NCI-H2227 treated with DMSO at 0.1 percent for 48 hours (cell line): ENCODE data around the gene NSFL1C.
"Not testable (repeated sequence)": the region's sequence is repeated elsewhere in the genome, so short reads cannot be mapped to it uniquely, and the experiment has no call there.

Experiments
- DNase-seq: peaks from one replicate; lab custom pipeline; 2025; lab: John Stamatoyannopoulos, UW

The NSFL1C gene

GRCh38 chr20:1423625-1424106 is 43.0 kb downstream of the NSFL1C start:
- DNase-seq = no peak

DNA sequence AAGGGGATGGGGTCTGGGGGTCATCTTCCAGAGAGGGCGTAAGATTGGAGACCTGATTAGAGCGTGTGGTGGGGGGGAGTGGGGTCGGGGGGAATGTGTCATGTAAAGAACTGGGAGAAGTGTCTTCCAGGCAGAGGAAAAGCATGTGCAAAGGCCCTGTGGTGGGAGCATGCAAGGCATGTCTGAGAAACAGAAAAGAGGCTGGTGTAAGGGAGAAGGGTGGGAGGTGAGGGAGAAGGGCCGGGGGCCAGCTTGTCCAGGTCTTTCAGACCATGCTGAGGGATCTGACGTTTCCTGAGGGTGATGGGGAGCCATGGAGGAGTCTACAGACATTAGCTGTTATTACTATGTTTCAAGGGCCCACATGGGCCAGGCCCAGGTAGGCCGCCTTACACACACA is 43.4 kb downstream of the NSFL1C start:
- no peak for DNase-seq

GRCh38 chr20:1422753-1423152 is 43.9 kb downstream of the NSFL1C start:
- DNase-seq = no peak

- no peak for DNase-seq
These were observed 46.6 kb downstream of the NSFL1C start for GRCh38 chr20:1420066-1420465.

DNA sequence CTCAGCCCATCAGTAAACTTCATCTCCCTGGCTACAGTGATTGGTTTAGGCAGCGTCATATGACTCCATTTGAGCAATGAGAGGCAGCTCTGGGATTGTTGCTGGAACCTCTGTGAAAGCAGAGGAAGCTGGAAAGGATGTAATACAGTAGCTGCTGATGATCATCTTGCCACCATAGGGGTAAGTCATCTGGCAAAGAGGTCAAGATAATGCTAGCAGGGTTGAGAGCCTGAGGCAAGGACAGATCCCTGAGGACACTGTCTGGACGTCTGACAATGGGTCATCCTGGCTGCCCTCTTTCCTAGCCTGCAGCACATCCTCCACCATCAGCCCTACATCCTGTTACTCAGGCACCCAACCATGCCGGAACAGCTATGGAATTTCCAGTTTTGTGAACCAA is 48.3 kb downstream of the NSFL1C start:
- DNase-seq = no peak

GRCh38 chr20:1417790-1418189 is 48.9 kb downstream of the NSFL1C start:
- no peak for DNase-seq

GRCh38 chr20:1417273-1417672 is 49.4 kb downstream of the NSFL1C start:
- DNase-seq = no peak

- DNase-seq = no peak
These were observed 50.8 kb downstream of the NSFL1C start for GRCh38 chr20:1415667-1416468.

GRCh38 chr20:1414982-1415381 is 51.7 kb downstream of the NSFL1C start:
- DNase-seq = no peak

DNA sequence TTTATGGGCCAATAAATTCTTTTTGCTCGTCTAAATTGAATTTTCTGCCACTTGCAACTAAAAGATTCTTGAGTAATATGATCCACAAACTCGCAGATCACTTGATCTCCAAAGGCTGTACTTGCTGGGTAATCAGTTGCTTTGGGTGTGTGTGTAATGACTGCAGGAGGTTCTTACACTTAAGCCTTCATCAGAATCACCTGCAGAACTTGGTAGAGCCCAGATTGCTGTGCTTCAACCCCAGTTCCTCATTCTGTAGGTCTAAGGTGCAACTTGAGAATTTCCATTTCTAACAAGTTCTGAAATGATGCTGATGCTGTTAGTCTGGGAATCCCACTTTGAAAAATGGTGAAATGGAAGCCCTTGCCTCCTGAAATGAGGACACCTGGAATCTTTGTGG is 60.8 kb downstream of the NSFL1C start:
- no peak for DNase-seq

GRCh38 chr20:1403624-1404023 is 63.0 kb downstream of the NSFL1C start:
- no peak for DNase-seq

DNA sequence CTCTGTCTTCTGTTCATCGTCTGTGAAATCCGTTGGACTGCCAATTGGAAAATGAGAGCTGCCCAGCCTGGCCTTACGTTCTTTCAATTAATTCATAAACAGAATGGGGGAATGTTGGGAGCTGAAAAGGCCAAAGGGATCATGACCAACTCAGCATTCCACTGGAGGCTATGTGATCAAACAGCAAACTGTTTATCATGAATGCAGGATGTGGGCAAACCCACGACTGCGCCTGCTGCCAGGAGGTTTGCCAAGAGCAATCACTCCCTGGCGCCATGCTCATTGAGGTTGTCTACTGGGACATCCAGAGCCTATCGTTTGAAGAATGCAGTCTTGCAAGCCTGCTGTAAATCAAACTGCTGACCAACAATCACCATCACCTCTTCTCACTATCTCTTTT is 64.5 kb downstream of the NSFL1C start:
- no peak for DNase-seq

DNA sequence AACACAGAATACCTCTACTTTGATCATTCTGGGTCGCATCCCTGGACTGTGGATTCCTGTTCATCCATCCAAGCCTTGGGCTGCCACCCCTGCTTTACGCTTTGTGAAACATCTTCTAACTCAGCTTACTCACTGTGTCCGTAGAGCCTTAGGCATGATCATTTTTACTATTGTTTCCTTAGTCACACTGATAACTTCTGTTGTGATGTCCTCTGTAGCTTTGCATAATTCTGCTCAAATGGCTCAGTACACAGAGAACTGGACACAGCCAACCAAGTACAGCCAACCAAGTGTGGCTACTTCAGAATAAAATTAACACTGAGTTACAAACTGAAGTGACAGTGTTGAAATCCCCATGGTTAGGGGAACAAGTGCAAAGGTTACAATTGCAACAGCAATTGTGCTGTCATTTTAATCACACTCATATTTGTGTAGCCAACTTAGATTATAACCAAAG is 65.2 kb downstream of the NSFL1C start:
- no peak for DNase-seq

DNA sequence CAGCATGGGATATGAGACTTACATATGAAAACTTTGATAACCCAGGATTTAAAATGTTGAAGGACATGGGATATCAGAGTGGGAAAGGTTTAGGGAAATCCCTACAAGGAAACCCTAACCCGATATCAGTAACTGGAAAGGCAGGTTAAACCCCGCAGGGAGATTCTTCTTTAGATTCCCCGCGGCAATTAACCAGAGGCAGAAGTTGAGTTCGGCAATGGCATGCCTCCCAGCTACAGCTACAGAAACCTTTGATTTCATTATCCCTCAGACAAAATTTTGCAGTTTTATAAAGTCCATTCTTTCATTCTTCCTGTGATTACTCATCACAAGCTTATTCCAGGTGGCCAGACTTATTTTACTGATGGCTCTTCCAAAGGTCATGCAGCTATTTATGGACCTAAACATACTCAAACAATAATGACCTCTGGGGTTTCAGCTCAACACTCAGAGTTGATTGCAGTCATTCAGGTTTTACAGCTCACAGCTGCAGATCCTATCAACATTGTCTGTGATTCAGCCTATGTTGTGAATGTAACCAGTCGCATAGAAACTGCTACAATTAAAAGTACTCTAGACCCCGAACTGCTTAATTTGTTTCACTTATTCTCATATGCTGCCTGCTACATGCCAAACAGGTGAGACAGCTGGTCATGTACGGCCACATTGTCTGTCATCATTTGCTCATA is 66.8 kb downstream of the NSFL1C start:
- DNase-seq = peak; percentile 11

DNA sequence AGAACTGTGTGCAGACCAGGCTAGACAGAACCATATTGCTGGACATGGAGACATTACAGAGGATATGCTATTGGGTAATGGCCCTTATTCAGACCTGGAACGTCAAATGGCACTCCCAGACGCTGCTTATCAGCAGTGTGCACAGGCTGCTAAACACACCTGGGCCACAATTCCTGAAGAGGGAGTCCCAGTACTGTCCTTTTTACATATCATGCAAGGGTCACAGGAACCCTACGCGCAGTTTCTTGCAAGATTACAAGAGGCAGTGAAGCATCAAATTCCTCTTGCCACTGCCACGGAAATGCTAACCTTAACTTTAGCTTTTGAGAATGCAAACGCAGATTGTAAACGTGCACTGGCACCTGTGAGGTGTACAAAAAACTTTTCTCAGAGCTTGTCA is 68.5 kb downstream of the NSFL1C start:
- not testable (repeated sequence) for DNase-seq

DNA sequence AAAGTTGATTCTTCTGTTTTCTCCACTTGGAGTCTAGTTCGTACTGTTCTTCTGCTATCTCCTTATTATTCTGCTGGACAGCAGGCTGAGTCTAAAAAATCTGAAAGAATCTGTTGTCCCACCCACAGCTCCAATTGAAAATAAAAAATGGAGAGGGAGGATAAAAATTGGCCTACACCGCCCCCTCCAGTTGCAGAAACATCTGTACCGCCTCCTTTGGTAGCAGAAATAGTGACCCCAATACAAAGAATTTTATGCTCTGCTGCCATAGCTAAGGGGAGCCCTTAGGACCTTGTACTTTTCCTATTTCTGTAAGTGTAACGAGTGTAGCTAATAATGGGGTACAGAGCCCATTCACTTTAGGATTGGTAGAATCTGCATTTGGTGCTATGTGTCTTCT is 68.9 kb downstream of the NSFL1C start:
- DNase-seq = no peak

GRCh38 chr20:1396702-1397101 is 69.9 kb downstream of the NSFL1C start:
- no peak for DNase-seq

GRCh38 chr20:1396264-1396663 is 70.4 kb downstream of the NSFL1C start:
- no peak for DNase-seq

GRCh38 chr20:1394686-1395085 is 72.0 kb downstream of the NSFL1C start:
- no peak for DNase-seq

DNA sequence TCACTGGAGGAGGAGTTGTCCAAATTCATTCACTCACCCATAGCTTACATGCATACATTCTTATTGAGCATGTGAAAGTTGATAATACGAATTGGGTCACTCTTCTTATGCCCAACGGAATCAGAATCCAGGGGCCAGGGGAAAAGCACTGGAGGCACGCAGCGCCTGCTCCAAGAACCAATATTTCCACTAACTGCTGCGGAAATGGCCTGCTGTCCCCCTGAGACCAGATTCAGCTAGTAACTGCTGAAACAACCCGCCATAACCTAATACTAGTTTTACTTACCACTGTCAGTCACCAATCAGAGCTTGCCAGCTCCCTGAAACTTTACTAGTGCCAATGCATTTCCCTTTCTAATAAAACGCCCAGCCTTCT is 73.2 kb downstream of the NSFL1C start:
- DNase-seq = no peak

DNA sequence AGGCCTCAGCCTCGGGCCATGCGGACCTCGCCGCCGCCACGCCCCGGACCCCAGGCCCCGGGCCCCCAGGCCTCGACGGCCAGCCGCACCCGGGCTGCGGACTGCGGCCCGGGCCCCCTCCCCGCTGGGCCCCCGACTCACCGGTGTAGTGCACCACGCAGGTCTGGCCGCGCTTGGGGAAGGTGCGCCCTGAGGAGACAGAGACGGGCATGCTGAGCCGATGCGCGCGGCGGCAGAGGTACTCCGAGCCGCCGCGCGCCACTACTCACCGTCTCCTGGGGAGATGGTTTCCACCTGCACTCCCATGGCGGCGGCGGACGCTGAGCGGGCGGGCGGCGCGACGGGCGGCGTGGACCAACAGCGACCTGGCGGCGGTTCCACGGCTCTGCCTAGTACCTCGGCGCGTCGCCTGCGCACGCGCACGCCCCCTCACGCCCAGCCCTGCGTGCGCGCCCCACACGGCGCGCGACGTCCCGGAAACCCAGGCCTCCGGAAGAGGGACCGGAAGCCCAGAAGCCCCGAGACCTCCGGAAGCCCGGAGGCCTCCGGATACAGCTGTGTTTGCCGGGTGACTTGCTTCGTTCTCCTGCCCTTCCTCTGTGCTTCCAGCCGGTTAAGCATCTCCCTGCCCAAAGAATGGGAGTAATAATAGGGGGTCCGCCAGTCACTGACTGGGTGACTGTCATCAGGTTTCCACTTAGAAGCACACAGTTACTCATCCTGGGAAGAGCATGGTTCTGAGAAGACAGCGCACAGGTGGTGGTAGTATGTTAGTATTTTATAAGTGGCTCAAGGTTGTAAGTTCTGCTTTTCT is 73.7 kb downstream of the NSFL1C start, which contains the start of gene FKBP1A:
FKBP1A (minus strand) TSS at position 362 of the 814 bp plus-strand sequence; CDS start at position 306, 56 bp downstream.
- peak; percentile 74 for DNase-seq

GRCh38 chr20:1392443-1392692 is 74.3 kb downstream of the NSFL1C start:
- DNase-seq = no peak
